Stimulated activated CD4-positive, alpha-beta T cell treated with anti-CD3 and anti-CD28 coated beads, Interleukin-12 subunit alpha, Interleukin-12 subunit beta, amount 100 ng/mL, for 48 hours (primary cell): Measurements from ENCODE around the gene STRIP2.

ENCODE experiments used
- DNase-seq, 3 donors: peaks; one replicate each; pipeline ENCODE4 v3.0.0-alpha.2; 2020; ENCODE audit warnings: low read depth in 2 of 3, low spot score in 1 of 3

STRIP2 gene

DNA sequence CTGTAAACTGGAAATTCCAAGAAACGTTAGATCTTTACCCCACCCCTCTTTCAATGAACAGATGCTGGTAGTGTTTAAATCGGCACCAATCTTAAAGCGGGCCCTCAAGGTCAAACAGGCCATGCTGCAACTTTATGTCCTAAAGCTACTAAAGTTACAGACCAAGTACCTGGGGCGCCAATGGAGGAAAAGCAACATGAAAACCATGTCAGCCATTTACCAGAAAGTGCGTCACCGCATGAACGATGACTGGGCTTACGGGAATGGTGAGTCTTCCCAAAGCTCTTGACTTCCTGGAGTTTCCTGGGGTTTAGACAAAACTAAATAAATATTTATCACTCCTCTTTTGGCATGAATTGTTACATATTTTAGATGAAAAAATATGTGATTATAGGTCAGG lies 48.5 kb downstream of the STRIP2 start:
- DNase-seq: no peak

- no peak for DNase-seq
These were observed 55.3 kb downstream of the STRIP2 start for GRCh38 chr7:129489491-129489890.

GRCh38 chr7:129492391-129492790 lies 58.2 kb downstream of the STRIP2 start:
- DNase-seq: no peak

GRCh38 chr7:129493555-129493954 lies 59.3 kb downstream of the STRIP2 start:
- DNase-seq: no peak

DNA sequence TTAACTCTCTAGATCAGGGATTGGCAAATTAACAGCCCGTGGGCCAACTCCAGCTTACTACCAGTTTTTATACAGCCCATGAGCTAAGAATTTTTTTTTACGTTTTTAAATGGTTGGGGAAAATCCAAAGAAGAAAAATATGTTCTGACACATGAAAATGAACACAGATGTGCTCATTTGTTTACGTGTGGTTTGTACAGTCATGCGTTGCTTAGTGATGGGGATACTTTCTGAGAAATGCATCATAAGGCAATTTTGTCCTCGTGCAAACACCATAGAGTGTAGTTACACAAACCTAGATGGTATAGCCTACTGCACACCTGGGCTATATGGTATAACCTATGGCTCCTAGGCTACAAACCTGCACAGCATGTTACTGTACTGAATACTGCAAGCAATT lies 59.8 kb downstream of the STRIP2 start:
- DNase-seq: no peak

- no peak for DNase-seq
These were observed 61.8 kb downstream of the STRIP2 start for GRCh38 chr7:129495987-129496386.

DNA sequence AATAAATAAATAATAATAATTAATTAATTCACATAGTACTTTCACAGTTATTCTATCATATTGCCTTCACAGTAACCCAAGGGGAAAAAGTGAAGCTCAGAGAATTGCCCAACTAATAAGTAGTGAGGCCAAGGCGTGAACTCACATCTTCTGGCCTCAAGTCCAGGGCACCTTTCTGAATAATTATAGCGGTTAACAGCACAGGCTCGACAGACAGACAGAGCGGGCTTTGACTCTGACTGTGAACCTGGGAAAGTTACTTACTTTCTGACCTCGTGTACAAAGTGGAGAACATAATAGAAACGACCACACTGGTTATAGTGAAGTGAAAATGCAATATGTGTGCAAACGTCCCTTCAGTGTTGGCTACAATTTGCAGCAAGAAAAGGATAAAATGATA lies 62.4 kb downstream of the STRIP2 start:
- DNase-seq: no peak

GRCh38 chr7:129497156-129497555 lies 62.9 kb downstream of the STRIP2 start:
- DNase-seq: no peak

GRCh38 chr7:129498021-129498420 lies 63.8 kb downstream of the STRIP2 start:
- DNase-seq: no peak

DNA sequence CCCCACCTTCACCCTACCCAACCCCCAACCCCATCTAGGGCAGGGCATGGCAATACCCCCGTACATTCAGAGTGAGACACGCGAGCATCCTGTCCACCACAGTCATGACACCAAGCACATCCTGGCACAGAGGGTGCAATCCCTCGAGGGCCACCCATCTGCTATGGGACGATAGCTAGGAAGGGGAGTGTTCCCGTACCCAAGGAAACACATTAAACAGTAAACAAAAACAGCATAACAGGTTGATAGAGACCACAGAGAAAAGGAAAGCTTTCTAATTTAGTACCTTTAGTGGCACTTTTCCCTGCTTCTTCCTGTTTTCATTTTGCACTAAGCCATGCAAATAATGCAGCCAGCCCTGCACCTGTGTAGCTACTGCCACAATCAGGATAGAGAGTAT lies 65.8 kb downstream of the STRIP2 start:
- DNase-seq: no peak

DNA sequence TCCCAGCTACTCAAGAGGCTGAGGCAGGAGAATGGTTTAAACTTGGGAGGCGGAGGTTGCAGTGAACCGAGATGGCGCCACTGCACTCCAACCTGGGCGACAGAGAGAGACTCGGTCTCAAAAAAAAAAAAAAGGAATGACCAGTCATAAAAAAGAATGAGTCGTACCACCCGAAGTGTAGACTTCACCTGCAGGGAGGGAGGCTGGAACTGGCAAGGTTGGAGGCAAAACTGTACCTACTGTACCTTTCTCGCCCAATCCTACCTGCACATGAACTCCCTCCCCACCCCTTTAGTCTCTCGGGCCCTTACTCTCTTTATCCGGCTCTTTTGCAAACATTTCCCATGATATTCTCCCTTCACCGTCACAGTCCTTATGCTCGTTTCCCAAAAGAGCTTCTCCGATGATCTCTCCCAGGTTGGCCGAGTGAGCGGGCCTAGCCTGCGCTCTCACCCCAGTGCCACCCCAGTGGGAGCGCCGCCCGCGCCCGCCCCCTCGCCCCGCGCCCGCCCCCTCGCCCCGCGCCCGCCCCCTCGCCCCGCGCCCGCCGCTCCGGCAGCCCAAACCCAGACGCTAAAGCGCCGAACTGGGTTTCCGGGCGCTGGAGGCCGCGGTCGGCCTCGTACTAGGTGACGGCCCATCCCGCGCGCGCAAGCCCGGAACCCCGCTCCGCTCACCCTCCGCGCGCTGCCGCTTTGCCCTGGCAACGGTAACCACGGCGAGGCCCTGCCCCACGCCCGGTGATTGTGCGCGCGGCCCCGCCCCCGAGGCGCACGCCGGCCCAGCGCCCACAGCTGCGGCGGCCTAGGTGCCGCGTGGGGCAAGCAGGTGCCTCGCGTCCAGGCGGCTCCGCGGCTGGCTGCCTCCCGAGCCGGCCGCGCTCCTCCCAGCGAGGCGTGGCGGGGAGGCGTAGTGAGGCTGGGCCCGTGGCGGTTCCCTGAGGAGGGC lies 67.8 kb downstream of the STRIP2 start, which contains the start of gene SMKR1:
Gene SMKR1, plus strand, starts transcription at position 772 of the 948 bp plus-strand sequence. CDS start 294 bp downstream, outside the sequence.
- DNase-seq: peak; percentile 68 to 87 (median 71)

DNA sequence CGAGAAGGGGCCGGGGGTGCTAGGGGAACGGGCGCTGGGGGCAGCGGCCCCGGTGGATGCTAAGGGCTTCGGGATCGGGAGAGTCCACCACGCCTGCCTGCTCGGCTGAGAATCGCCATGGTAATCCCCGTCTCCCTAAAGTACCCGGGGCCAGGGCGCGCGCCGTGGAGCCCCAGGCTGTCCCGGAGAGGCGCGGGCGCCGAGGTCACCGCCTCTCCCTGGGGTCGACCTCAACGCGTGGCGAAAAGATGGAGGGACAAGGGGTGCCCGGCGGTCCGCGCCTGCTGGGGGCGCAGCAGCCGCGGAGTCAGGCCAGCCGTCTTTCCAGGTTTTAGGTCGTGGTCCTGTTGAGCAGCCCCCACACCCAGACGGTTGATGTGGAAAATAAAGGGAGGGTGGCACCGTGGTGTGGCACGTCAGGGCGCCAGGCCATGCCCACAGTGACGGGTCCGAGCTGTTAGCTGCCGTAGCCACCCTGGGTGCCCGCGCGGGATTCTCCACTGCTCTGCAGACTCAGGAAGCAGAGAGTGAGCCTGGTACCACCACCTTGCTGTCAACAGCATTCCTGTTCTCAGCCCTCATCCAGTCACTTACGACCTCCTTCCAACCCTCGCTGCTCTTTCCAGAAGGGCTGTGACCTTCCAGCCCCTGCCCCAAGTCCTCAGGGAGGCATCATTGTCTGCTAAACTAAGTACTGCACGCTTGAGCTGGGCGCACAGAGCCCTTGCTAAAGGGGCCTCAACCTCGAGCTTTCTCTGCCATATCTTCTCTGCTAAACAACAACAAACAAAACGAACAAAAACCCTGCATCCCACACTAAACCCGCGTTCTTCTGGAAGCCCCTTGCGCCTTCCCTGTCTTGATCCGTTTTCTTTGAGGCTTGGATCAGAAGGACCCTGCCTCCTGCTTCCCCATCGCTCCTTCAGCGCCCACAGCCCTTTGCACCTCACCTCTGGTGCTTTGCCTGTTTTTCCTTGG lies 68.8 kb downstream of the STRIP2 start:
- peak in 1 of 3 donors; percentile 9 for DNase-seq

DNA sequence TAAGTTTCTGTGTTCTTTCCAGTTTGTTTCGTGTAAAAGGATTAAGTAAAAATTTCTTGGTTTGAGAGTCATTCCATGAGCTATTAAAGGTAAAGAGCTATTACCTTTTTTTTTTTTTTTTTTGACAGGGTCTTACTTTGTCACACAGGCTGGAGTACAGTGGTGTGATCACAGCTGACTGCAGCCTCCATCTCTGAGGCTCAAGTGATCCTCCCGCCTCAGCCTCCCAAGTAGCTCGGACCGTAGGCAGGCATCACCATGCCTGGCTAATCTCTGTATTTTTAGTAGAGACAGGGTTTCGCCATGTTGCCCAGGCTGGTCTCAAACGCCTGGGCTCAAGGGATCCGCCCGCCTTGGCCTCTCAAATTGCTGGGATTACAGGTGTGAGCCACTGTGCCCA lies 69.5 kb downstream of the STRIP2 start:
- DNase-seq: no peak

- DNase-seq: no peak
These were observed 78.0 kb downstream of the STRIP2 start for GRCh38 chr7:129512192-129512591.

DNA sequence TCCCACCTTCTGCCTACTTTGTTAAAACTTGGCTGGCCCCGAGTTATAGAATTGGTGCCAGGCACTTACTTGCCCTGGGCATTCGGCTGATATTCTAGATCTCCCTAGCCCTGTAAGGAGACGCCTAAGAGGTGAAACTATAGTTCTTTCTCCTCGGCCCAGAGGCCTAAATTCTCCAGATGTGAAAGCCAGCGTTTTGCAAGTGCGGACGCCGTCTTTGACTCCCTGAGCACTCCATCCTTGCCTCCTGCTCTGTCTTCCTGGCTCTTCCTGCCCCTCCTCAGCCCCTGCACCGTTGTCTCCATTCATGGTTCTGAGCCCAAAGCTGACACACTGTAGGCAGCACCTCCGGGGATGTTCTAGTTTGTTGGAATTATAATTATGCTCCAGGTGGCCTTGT lies 79.3 kb downstream of the STRIP2 start:
- no peak for DNase-seq

DNA sequence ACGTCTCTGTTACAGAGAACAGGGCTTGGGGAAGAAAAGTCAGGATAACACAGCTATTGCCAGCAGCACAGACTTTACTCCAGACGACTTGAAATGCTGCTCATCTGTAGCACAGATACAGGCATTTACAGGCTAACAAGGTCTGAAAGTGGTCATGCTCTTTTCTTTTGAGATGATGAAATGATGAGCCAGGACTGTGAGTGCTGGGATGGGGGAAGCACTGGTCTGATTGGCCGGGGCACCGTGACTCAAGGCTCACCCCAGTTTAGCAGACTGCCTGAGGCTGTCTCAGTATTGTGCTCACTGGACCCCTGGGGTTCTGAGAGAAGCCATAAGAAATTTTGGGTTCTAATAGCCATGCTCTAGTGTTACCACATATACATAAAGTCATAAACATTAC lies 80.5 kb downstream of the STRIP2 start:
- no peak for DNase-seq

- DNase-seq: no peak
These were observed 81.1 kb downstream of the STRIP2 start for GRCh38 chr7:129515381-129515780.

- no peak for DNase-seq
These were observed 83.7 kb downstream of the STRIP2 start for GRCh38 chr7:129517931-129518330.

GRCh38 chr7:129519464-129519863 lies 85.2 kb downstream of the STRIP2 start:
- DNase-seq: no peak

- DNase-seq: no peak
These were observed 88.1 kb downstream of the STRIP2 start for GRCh38 chr7:129522088-129522970.

- DNase-seq: no peak
These were observed 88.7 kb downstream of the STRIP2 start for GRCh38 chr7:129522971-129523340.
